Measurements from ENCODE around the gene UNC79. TPM values are rescaled to one million over a fixed set of nuclear protein-coding genes. Genes with fewer than 3 reads are reported as not detected.

Gene UNC79
- total RNA-seq, 1 donor from 2014 or later, result 0.08 TPM

DNA sequence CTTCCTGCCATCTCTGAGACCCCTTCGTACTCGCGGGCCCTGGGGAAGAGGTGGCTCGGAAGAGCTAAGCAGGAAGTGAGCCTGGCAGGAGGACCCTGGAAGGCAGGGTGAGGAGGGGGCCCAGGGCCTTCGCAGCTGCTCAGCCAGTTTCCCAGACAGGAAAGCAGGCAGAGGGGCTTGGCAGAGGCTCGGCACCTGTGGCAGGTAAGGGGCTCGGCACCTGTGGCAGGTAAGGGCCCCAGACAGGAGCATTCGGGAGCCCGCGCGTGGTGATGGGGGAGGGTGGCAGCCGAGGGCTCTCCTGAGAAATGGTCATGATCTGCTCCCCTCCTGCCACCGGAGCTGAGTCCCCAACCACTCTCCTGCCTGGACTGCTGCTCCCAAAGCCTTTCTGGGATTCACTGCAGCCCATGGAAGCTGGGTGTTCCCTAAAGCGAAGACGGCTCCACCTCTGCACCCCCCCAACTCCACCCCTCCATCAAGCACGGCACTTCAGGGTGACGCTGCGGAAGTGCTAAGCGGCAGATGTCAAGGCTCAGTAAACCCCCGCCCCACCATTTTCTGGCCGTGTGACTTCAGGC lies 294.4 kb downstream of the UNC79 start:
- Mint-ChIP-seq H3K27me3 (ENCODE audit: unreplicated experiment) (no peaks in the 10 kb centered on the region), H3K4me1 (ENCODE audit: unreplicated experiment) (no peaks in the 10 kb centered on the region), H3K9me3 (ENCODE audit: unreplicated experiment) (peaks cover 17% of the 10 kb centered on the region), H3K4me3 (ENCODE audit: unreplicated experiment) (no peak overlapping the region), H3K36me3 (ENCODE audit: unreplicated experiment) (no peaks in the 10 kb centered on the region), H3K27ac (ENCODE audit: unreplicated experiment) (no peak overlapping the region)
- DNase-seq (ENCODE audit: extremely low spot score, unreplicated experiment), result no peak
- TF ChIP-seq CTCF (IDR thresholded peaks at IDR 0.05), result no peak

DNA sequence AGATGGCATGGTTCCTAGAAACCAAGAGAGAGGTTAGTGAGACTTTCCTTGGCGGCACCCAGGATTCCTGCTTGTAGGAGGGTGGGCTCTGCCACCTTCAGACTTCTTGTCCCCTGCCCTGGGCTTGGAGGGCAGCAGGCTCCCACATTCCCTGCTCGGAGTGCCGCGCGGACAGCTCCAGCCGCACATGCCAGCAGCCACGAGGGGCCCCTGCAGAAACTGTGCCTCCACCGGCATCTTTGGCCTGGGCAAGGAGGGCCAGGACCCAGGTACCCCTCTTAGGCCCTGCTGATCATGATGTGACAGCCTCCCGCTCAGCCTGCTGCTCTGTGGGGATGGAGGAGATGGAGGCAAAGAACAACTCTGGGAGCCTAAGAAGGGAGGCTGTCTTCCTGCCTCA lies 295.3 kb downstream of the UNC79 start:
- no peaks in the 10 kb centered on the region for H3K27me3 Mint-ChIP-seq (ENCODE audit: unreplicated experiment)
- H3K4me1 Mint-ChIP-seq (ENCODE audit: unreplicated experiment), result no peaks in the 10 kb centered on the region
- H3K4me3 Mint-ChIP-seq (ENCODE audit: unreplicated experiment), result no peak overlapping the region
- H3K9me3 Mint-ChIP-seq (ENCODE audit: unreplicated experiment), result peaks cover 13% of the 10 kb centered on the region
- H3K27ac Mint-ChIP-seq (ENCODE audit: unreplicated experiment), result no peak overlapping the region
- H3K36me3 Mint-ChIP-seq (ENCODE audit: unreplicated experiment), result no peaks in the 10 kb centered on the region
- no peak for DNase-seq (ENCODE audit: extremely low spot score, unreplicated experiment)
- TF ChIP-seq CTCF (IDR thresholded peaks at IDR 0.05), result no peak

DNA sequence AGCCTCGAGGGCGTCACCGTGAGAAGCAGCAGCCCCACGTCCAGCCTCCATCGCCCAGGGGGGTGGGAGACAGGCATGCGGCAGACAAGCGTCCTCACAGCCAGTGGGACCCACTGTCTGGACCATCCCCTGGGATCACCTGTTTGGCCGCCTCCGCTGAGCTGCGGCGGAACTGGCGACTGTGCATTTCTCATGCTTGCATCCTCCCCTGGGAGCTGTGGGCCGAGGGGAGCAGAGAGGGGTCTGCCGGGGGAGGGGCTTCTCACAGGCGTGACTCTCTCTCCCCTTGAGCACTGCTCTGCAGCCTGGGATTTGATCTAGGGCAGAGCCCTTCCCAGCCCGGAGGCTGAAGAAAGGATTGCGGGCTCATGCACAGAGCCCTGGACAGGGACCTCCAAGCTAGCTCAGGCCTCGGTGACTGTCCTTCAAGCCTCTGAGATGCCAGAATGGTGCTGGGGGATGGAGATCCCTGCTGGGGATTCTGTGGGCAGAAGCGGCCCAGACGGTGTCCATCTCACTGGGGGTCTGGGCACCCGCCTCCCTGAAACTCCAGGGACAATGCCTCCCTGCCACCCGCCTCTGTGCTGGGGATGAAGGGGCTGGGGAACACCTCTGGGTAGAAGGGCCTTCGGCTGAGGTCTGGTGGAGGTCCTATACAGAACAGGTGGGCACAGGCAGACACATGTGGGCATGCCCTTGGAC lies 296.5 kb downstream of the UNC79 start:
- Mint-ChIP-seq H3K4me3 (ENCODE audit: unreplicated experiment) (no peak overlapping the region), H3K27ac (ENCODE audit: unreplicated experiment) (no peak overlapping the region), H3K36me3 (ENCODE audit: unreplicated experiment) (no peaks in the 10 kb centered on the region), H3K4me1 (ENCODE audit: unreplicated experiment) (no peaks in the 10 kb centered on the region), H3K27me3 (ENCODE audit: unreplicated experiment) (no peaks in the 10 kb centered on the region), H3K9me3 (ENCODE audit: unreplicated experiment) (peaks cover 8% of the 10 kb centered on the region)
- TF ChIP-seq CTCF (IDR thresholded peaks at IDR 0.05), result no peak
- no peak for DNase-seq (ENCODE audit: extremely low spot score, unreplicated experiment)

GRCh38 chr14:93727917-93728650 lies 297.3 kb downstream of the UNC79 start:
- Mint-ChIP-seq H3K36me3 (ENCODE audit: unreplicated experiment) (no peaks in the 10 kb centered on the region), H3K4me1 (ENCODE audit: unreplicated experiment) (no peaks in the 10 kb centered on the region), H3K4me3 (ENCODE audit: unreplicated experiment) (no peak overlapping the region), H3K27me3 (ENCODE audit: unreplicated experiment) (no peaks in the 10 kb centered on the region), H3K27ac (ENCODE audit: unreplicated experiment) (no peak overlapping the region), H3K9me3 (ENCODE audit: unreplicated experiment) (peaks cover 8% of the 10 kb centered on the region)
- DNase-seq (ENCODE audit: extremely low spot score, unreplicated experiment), result no peak
- no peak for TF ChIP-seq CTCF (IDR thresholded peaks at IDR 0.05)

GRCh38 chr14:93728651-93729016 lies 297.9 kb downstream of the UNC79 start:
- Mint-ChIP-seq H3K36me3 (ENCODE audit: unreplicated experiment) (no peaks in the 10 kb centered on the region), H3K27me3 (ENCODE audit: unreplicated experiment) (no peaks in the 10 kb centered on the region), H3K9me3 (ENCODE audit: unreplicated experiment) (peaks cover 8% of the 10 kb centered on the region), H3K4me1 (ENCODE audit: unreplicated experiment) (no peaks in the 10 kb centered on the region), H3K27ac (ENCODE audit: unreplicated experiment) (no peak overlapping the region), H3K4me3 (ENCODE audit: unreplicated experiment) (no peak overlapping the region)
- no peak for TF ChIP-seq CTCF (IDR thresholded peaks at IDR 0.05)
- no peak for DNase-seq (ENCODE audit: extremely low spot score, unreplicated experiment)

Data from osteocyte (in vitro differentiated cells).